NCI-H146 (cell line): ENCODE measurements around the gene SCGN.
A peak's percentile ranks its signal among the peaks of the same experiment; 100 is the strongest.

Source experiments
- DNase-seq: peaks from one replicate; lab custom pipeline; 2025; lab: John Stamatoyannopoulos, UW

SCGN gene

GRCh38 chr6:25640891-25641290 is 11.1 kb upstream of the SCGN start:
- DNase-seq = no peak

- no peak for DNase-seq
Observed at GRCh38 chr6:25641377-25641776, 10.6 kb upstream of the SCGN start.

GRCh38 chr6:25641940-25642666 is 9.9 kb upstream of the SCGN start:
- DNase-seq = no peak

GRCh38 chr6:25642667-25643328 is 9.2 kb upstream of the SCGN start:
- no peak for DNase-seq

- DNase-seq = peak; percentile 26
Observed at GRCh38 chr6:25645916-25646315, 6.1 kb upstream of the SCGN start.

GRCh38 chr6:25649611-25650010 is 2.4 kb upstream of the SCGN start:
- DNase-seq = no peak

- DNase-seq = peak; percentile 29
Observed at GRCh38 chr6:25655723-25656122, 3.7 kb downstream of the SCGN start.

- DNase-seq = peak; percentile 88
Observed at GRCh38 chr6:25659633-25660368, 7.8 kb downstream of the SCGN start.

GRCh38 chr6:25660512-25660911 is 8.5 kb downstream of the SCGN start:
- peak; percentile 71 for DNase-seq

- no peak for DNase-seq
Observed at GRCh38 chr6:25661129-25661779, 9.2 kb downstream of the SCGN start.

- no peak for DNase-seq
Observed at GRCh38 chr6:25665455-25665854, 13.4 kb downstream of the SCGN start.

- no peak for DNase-seq
Observed at GRCh38 chr6:25669413-25669812, 17.4 kb downstream of the SCGN start.

- peak; percentile 45 for DNase-seq
Observed at GRCh38 chr6:25670208-25670607, 18.2 kb downstream of the SCGN start.

GRCh38 chr6:25670793-25671513 is 18.9 kb downstream of the SCGN start:
- DNase-seq = no peak

- DNase-seq = no peak
Observed at GRCh38 chr6:25671652-25672051, 19.6 kb downstream of the SCGN start.

GRCh38 chr6:25675167-25675566 is 23.2 kb downstream of the SCGN start:
- no peak for DNase-seq

GRCh38 chr6:25676775-25677174 is 24.8 kb downstream of the SCGN start:
- no peak for DNase-seq

GRCh38 chr6:25681848-25682247 is 29.8 kb downstream of the SCGN start:
- DNase-seq = no peak

- DNase-seq = no peak
Observed at GRCh38 chr6:25682324-25682723, 30.3 kb downstream of the SCGN start.

- DNase-seq = no peak
Observed at GRCh38 chr6:25684565-25684964, 32.5 kb downstream of the SCGN start.

GRCh38 chr6:25685251-25685650 is 33.2 kb downstream of the SCGN start:
- DNase-seq = no peak

- no peak for DNase-seq
Observed at GRCh38 chr6:25685896-25686295, 33.9 kb downstream of the SCGN start.
